GM19025 (cell line): ENCODE data around the gene GTF3A.

Experiments
- ATAC-seq: cut with Tn5 transposase; IDR thresholded peaks from one replicate; pipeline ENCODE4 v1.9.1; 2021; ENCODE audit warnings: mild to moderate bottlenecking, low read depth, moderate library complexity; ENCODE audit not compliant: unreplicated experiment

Gene GTF3A

DNA sequence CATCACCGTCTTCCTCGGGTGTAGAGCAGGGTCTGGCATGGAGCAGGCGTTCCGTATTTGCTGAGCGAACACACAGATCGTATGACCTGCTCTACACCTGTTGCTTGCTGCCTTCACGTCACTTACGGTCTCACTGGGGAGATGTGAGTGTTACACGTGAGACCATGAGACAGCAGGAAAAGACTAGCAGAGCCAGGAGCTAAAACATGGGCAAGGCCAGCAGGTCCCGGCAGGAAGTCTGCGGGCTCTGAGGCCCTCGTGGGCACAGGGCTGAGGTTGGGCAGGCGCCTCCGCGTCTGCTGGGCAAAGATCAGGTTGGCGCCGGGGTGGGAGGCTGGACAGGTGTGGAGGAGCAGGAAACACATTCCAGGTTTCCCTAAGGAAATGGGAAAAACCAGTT, 19.7 kb upstream of the GTF3A start:
- no peak for ATAC-seq

DNA sequence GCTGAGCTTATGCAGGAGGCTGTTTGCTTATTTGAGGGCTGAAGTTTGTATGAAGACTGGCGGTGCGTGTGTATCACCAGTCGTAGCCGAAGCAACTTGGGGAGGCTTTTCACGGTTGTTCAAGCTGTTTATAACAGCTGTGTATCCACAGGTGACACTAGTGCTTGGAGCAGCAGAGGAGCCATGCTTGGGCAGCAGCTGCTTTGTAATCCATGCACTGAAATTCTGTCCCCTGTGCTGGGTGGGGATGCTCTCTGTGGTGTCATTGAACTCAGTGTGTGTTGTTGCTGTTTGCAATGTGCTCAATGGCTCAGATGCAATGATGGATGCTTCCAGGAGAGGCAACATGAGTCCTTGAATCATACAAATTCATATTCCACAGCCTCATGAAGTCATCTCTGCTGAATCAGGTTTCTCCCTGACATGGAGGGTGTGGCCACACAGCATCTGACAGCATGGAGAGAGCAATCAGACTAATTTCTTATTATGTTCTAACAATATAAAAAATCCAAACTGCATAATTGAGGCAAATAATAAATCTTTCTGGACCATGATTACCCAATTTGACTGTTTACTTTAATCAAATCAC, 18.8 kb upstream of the GTF3A start:
- no peak for ATAC-seq

DNA sequence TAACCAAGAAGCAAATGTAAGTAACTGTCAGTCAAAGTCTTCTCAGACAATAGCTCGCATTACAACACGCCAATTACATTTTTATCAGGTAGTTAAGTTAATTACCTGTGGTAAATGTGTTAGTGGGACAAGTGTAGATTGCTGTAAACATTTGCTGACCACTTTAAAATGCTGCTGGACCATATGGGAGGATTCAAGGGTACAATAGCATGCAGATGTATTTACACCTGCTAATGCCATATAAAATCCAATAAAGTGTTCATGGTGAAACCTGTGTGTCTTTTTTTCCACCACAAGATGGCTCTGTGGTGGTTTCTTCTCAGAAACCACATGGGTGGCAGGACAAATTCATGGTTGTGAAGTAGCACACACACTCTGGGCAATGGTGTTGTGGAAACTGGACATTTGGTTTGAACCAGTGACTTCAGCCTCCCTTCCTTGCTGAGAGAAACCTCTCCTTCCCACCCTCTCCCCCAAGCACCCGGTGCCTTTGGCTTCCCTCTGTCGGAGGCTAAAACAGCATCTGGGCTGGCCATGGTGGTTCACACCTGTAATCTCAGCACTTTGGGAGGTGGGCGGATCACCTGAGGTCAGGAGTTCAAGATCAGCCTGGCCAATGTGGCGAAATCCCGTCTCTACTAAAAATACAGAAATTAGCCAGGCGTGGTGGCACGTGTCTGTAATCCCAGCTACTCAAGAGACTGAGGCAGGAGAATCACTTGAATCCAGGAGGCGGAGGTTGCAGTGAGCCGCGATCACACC, 18.1 kb upstream of the GTF3A start:
- no peak for ATAC-seq

DNA sequence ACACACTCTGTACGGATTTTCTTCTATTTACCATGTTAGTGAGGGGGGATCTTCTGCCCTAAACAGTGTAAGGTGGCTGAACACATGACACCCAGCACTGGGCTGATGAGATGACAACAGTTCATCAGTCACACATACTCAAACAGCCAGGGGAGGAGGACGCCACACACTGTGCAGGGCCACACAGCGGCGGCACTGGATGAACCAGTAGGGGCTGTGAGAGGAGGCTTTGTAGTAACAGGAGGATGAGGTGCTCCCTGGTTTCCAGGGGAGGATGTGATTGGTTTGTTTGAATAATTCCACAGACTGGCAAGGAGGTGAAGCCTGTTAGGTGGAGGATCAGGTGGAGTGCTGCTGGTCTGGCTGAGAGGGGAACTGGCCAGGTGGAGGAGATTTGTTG, 16.3 kb upstream of the GTF3A start:
- ATAC-seq, result no peak

DNA sequence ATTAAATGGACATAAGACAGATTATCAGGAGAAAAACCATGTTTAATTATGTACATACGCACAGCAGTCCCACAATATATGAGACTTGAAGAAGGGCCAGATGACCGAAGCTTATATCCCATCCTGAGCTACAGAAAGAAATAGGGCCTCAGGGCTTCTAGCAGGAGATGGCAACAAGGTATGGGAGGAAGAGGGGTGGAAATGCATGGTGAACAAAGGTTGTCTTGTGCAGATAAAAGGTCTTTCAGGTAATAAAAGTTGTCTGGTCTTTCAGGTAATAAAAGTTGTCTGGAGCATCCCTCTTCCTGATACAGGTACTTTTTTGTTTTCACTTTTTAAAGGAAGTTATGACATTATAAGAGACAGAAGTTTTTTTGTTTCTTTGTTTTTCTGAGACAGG, 15.4 kb upstream of the GTF3A start:
- ATAC-seq, result no peak

DNA sequence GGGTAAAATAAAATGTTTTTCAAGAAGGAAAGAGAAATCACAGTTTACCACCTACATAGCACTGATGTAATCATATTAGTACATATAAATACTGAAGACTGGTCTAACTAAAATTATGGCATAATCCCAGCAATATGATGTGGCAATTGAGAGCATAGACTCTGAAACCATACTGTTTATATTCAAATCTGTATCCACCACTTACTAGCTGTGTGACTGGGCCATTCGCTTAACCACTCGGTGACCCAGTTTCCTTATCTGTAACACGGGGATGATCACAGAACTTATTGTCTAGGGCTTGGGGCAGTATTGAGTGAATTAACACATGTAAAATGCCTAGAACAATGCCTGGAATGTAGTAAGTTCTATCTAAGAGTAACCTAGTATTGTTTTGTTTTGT, 13.1 kb upstream of the GTF3A start:
- ATAC-seq, result no peak

DNA sequence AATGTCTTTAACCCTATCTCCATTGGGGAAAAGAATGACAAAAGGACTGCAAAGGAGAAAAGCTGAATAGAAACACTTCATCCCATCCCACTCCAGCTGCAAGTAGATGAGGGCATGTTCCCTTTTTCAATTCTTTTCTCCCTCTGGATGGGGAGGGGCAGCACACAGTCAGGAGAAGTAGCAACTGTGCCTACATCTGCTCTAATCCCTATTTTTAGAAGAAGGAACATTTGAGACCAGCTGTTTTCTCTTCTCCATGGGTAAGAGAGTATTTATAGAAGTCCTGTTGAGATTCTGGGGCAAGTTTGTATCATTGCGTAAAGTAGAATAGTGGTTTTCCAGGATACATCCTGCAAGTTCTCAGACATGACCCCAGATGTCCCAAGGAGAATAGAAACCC, 9.3 kb upstream of the GTF3A start:
- no peak for ATAC-seq

DNA sequence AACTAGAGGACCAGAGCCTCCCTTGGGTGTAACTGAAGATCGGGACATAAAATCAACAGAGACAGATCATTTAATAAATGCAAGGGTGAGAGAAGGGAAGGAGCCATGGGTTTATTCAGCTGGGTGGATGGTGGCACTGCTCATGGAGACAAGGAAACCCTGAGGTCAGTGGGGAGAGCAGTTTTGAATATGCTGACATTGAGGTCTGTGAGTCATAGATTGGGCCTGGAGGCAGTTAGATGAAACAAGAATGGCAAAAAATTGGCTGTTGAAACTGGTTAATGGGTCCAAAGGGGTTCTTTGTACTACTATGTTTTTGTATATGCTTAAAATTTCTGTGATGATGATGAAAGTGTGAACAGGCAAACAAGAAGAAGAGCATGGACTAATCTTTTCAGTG, 5.1 kb upstream of the GTF3A start:
- no peak for ATAC-seq

DNA sequence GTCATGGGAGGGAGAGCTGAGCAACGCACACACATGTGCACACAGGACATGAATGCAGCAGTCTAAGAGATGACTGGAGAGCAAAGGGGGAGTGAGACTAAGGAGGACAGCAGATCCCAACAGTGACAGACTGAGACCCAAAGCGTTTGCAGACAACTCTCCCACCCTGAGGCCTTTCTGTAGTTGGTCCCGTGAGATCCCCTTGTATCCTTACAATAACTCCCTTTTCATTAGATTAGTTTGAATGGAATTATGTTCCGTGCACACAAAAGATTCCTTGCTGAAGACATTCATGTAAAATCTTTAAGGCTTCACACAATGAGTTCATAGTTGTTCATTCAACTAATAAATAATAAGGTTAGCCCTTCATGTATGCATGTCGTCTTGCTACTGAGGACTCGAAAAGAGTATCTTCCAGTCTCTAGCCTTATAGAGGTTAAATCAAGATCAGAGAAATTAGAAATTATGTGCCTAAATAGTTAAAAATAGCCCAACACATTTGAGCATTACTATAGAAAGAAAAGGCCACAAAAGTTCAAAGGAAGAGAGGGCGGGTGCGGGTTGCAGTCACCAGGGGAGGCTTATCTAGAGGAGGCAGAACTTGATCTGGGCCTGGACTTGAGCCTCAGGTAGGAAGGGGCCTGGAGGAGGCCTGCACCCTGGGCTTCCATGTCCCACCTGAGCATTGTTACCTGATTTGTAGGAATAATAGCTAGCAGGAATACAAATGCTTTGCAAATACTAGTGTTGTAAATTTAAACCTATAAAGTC, 3.1 kb upstream of the GTF3A start:
- no peak for ATAC-seq

DNA sequence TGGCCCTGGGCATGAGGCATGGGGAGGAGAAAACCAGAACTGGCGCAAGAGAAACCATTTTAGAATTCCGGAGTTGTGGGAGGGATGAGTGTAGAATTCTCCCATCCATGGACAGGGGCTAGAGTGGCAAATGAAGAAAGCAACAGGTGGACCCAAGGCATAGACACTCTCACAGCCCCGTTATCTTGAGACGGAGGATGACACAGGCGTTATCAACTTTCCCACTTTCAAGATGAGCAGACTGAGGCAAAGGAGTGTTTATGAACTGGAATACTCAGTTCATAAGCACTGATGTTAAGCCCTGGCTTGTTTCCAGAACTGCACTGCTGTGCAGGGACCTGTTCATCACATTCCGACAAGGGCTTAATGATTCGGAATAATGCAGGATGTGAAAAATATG, 1.1 kb upstream of the GTF3A start:
- no peak for ATAC-seq

DNA sequence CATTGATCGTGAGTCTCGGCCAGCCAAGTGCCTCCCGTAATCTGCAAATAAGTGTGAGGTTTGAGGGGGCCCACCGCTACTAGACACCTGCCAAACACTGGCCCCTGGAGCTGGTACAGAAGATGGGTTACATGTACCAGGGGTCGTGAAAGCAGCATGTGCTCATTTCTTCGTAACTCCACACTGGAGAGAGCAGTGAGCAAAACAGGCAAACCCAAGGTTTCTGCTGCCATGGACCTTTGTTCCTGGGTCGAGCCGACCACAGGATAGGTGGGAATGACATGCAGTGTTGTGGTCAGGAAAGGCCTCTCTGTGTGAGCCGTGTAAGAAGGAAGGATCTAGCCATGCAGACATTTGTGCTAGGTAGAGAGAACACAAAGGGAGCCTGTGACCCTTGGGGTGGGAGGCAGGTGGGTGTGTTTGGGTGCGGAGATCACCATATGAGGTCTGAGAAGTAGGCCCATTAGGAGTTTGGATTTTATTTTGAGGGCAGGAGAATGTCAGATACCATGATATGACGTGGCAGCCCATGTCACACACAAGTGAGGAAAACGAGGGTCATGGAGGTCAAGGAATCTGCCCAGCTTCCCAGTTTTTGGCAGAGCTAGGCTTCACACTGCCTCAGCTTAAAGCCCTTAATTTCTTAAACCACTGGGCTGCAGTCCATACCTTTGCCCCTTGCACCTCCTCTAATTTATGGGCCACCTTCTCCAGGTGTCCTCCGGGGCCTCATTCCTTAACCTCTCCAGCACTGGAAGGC, 919 bp downstream of the GTF3A start:
- no peak for ATAC-seq

DNA sequence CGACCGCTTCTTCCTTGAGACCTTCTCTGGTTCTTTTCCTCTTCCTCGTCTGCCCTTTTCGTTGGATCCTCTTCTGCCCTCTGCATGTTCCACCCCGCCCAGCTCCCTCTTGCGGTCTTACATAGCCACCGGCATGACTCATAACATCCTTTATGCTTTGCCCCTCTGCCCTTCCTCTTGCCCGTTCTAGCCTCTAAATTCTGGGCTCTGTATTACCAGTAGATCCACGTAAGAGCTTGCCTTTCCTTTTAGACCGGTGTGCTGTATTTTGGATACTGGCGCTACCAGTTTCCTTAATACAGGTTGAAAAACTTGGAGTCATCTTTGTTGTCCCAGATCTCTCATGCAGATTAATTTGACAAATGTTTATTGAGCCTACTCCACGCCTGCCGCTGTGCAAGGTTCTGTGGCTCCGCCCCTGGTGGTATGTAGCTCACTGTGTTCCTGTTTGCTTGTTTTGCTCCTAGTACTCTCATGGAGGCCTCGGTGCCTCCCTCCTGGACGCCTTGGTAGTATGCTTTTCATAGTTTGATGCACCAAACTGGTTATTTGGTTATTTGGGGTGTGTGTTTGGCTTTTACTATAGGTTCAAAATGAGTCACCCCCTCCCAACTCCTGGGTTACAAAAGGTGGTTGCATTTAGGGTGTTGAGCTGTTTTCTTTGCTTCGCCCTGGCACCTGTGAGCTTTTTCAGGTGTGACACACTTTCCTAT, 1.7 kb downstream of the GTF3A start:
- peak; percentile 55 for ATAC-seq

DNA sequence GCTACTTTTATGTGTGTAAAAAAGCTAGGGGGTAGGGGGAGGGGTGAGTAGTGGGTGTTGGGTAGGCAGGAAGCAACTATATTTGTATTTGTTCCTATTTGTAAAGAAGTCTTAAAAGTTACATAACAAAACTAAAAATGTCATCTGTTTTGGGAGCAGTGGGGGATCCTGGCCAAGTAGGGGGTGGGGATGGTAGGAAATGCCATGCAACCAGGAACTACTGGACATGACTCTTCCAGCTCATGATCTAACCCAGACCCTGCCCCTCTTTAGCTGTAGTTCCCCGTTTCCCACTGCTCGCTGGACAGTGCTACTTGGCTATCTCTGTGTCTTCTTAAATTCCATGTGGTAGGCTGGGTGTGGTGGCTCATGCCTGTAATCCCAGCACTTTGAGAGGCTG, 3.2 kb downstream of the GTF3A start:
- ATAC-seq, result no peak

DNA sequence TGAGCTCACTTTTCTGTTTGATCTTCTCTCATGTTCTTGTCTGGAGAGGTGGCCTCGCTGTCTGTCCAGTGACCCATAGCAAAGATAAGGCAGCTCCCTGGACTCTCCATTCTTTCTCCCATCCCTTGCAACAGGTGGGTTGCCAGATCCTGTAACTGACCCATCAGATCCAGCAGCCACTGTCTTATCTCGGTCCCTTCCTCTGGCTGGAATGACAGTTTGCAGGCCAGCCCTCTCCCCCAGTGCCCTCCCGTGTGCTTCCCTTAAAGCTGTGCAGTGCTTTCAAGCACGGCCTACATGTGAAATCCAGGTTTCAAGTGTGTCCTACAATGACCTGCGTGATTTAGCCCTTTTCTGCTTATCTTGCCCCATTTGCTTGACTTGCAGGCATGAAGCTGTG, 3.7 kb downstream of the GTF3A start:
- no peak for ATAC-seq

DNA sequence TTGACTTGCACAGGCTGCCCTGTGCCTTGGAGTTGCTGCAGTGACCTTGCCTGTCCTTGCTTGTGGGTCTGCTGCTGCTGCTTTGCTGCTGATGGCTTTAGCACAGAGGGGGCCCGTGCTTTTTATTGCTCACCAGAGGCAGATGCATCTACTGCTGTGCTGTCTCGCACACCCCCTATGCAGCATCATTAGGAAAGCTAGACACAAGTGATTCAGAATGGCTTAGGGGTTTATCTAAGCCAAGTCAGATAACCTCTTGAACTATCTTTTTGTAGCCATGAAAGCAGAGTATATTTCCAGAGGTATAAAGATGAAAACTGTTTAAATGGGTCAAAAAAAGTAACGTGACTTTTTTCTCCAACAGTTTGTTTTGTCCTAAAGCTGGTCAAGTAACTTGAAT, 7.8 kb downstream of the GTF3A start:
- ATAC-seq, result no peak

DNA sequence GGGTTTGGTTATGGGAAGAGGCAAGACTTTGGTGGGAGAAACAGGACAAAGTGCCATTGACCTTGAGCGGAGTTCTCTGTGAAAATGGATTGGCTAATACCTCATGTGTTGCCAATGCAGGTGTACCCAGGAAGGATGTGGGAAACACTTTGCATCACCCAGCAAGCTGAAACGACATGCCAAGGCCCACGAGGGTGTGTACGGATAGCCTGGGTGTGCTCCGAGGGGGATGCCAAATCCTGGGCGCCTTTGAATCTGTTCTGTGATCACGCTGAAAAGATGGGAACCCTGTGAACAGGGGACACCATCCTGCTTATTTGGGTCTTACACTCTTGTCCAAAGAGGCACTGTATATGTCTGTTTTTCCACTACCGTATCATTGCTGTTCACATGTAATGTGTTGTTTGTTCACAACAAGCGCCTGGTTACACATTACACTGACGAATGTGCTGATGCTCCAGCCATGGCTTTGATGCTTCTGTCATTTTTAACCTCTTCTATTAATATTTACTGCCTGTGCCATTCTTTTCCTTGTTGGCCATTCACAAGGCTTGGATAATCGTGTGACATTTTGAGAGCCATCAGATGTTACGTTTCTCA, 8.3 kb downstream of the GTF3A start:
- no peak for ATAC-seq

DNA sequence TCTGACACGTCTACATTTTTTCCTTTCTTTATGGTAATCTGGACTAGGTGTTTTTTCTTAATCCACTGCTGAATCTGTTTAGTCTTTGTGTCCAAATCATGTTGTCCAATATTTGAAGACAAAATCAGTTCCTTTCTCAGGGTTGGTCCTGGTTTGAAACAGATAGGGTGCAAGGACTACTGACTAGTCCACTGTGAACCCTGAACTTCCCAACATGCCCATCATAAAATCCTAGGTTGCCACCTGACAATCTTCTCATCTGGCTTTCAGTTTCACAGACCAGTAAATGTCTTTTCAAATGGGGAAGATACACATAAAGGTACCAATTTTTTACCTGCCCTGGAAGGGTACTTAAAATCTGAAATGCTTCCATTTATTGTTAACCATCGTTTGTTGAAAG, 12.7 kb downstream of the GTF3A start:
- ATAC-seq, result no peak

DNA sequence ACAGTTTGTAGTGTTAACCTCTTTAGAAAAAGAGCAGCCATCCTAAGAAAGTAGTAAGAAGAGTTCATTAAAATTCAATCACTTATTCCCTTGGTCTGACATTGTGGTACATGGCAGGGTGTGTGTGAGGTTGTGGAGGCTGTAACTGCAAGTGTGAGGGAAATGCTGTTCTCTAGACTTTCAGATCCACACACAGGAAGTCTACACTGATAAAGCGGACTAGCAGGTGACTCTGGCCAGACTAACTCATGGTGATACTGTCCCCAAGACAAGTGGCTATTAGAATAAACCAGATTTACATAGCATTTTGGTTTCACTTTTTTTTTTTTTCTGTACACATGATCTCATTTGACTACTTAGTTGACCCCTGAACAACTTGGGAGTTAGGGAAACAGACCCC, 16.0 kb downstream of the GTF3A start:
- no peak for ATAC-seq

DNA sequence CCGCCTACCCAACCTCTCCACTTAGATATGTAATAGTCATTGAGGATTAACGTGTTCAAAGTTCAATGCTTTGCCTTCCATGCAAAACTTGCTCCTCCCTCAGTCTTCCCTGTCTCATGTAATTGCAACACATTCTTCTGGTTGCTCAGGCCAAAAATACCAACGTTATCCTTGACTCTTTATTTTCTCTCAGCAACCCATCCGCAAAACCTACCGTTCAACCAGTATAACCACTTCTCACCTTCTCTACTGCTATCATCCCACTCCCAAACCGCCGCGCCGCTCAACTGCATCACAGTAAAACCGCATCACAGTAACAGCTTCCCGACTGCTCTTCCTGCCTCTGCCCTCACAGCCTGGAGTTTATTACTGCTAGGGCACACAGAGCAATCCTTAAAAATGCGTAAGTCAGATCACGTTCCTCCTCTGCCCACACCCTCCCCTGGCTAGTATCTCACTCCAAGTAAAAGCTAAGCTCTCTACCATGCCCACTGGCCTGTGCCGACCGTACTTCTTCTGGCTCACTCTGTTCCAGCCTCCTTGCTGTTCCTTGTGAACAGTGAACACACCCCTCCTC, 17.7 kb downstream of the GTF3A start:
- no peak for ATAC-seq

DNA sequence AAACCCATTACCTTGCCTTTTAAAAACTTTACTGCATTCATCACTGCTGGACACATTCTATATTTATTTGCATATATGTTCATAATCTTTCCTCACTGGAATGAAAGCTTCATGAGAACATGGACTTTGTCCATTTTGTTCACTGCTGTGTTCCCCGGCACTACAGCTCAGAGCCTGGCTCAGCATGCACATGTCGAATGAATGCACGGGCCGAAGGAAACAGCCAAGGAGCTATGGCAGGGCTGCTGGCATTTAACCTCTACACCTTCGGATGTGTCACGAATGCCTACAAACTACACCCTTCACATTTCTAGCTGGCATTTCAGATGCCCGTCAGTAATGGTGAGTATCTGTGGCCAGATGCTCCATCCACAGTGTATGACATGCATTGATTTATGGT, 18.4 kb downstream of the GTF3A start:
- no peak for ATAC-seq
